SU-DHL-6 (cell line): ENCODE data around the gene UMODL1.

Source experiments
- H2AFZ ChIP-seq: fragments of 200-600 bp; sonication (generic); 2 replicates; pipeline ENCODE4 v1.6.1; 2014; ENCODE audit warnings: low read depth, mild to moderate bottlenecking, moderate library complexity, mixed read lengths, antibody characterized with exemption, low read length; ENCODE audit not compliant: severe bottlenecking
- H3F3A ChIP-seq: fragments of 200-600 bp; shearing (Covaris generic); 2 replicates; pipeline ENCODE4 v1.6.0; 2016; ENCODE audit warnings: antibody characterized with exemption, mild to moderate bottlenecking; ENCODE audit not compliant: insufficient read depth
- H3K27ac ChIP-seq: fragments of 200-600 bp; sonication (generic); 2 replicates; pipeline ENCODE4 v1.5.1; 2016; ENCODE audit warnings: low read depth, mild to moderate bottlenecking, low read length, moderate library complexity, mixed read lengths
- H3K27me3 ChIP-seq: fragments of 200-600 bp; sonication (generic), shearing (Covaris generic); 2 replicates; pipeline ENCODE4 v1.6.0; 2014; ENCODE audit warnings: mild to moderate bottlenecking, low read length
- H3K36me3 ChIP-seq: fragments of 200-600 bp; sonication (generic); 2 replicates; pipeline ENCODE4 v1.6.1; 2014; ENCODE audit warnings: mild to moderate bottlenecking, low read length, mixed read lengths
- H3K4me2 ChIP-seq: fragments of 300-600, 200-600 bp; shearing (Covaris generic), sonication (generic); 2 replicates; pipeline ENCODE4 v1.6.0; 2014; ENCODE audit warnings: low read length, low read depth, mild to moderate bottlenecking; ENCODE audit not compliant: poor library complexity, severe bottlenecking
- H3K4me3 ChIP-seq: fragments of 200-600 bp; sonication (generic); 2 replicates; pipeline ENCODE4 v1.5.1; 2014; ENCODE audit warnings: antibody characterized with exemption, low read length, mild to moderate bottlenecking, mixed read lengths; ENCODE audit not compliant: insufficient read depth, poor library complexity, severe bottlenecking
- H3K79me2 ChIP-seq: fragments of 200-600 bp; sonication (generic); 2 replicates; pipeline ENCODE4 v1.6.1; 2014; ENCODE audit warnings: mild to moderate bottlenecking, low read length, moderate library complexity; ENCODE audit not compliant: insufficient read depth
- H3K9ac ChIP-seq: fragments of 200-600 bp; sonication (generic); 2 replicates; pipeline ENCODE4 v1.7.0; 2014; ENCODE audit warnings: mild to moderate bottlenecking, low read length
- H3K9me2 ChIP-seq: fragments of 200-600 bp; sonication (generic); replicated peaks from 2 replicates; pipeline ENCODE4 v1.6.1; 2014; ENCODE audit warnings: low read length; ENCODE audit not compliant: insufficient read depth
- H3K9me3 ChIP-seq: fragments of 200-600 bp; sonication (generic); 2 replicates; pipeline ENCODE4 v1.6.1; 2014; ENCODE audit warnings: low read length, mixed read lengths; ENCODE audit not compliant: insufficient read depth
- H4K20me1 ChIP-seq: fragments of 200-600 bp; sonication (generic); 2 replicates; pipeline ENCODE4 v1.6.1; 2014; ENCODE audit warnings: low read depth, mild to moderate bottlenecking, antibody characterized with exemption, low read length, moderate library complexity, mixed read lengths
- EZH2phosphoT487 ChIP-seq: fragments of 200-600 bp; sonication (generic), shearing (Covaris generic); conservative IDR thresholded peaks from 2 replicates; pipeline ENCODE4 v1.6.1; 2018; ENCODE audit warnings: mild to moderate bottlenecking, antibody characterized with exemption, low read length, moderate library complexity, mixed read lengths
- TF ChIP-seq, protein P1 (sequence below): fragments of 200-600 bp; sonication (generic); IDR thresholded peaks from one replicate; pipeline ENCODE4 v1.5.1; 2017; ENCODE audit warnings: antibody characterized with exemption, mild to moderate bottlenecking, low read length, moderate library complexity; ENCODE audit not compliant: insufficient read depth, poor library complexity, severe bottlenecking

UMODL1 gene

DNA sequence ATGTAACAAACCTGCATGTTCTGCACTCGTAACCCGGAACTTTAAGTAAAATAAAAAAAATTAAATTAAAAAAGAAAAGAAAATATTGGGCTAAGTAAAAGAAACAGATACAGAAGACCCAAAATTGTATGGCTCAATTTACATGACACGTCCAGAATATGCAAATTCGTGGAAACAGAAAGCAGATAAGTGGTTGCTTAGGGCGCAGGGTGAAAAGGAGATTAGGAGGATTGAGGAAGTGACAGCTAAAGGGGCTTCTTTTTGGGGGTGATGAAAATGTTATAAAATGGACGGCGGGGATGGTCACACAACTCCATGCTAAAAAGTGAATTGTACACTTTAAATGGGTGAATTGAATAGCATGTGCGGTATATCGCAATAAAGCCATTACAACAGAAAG is 33.6 kb upstream of the UMODL1 start:
- no peak for TF ChIP-seq EZH2phosphoT487
- TF ChIP-seq, protein P1, sequence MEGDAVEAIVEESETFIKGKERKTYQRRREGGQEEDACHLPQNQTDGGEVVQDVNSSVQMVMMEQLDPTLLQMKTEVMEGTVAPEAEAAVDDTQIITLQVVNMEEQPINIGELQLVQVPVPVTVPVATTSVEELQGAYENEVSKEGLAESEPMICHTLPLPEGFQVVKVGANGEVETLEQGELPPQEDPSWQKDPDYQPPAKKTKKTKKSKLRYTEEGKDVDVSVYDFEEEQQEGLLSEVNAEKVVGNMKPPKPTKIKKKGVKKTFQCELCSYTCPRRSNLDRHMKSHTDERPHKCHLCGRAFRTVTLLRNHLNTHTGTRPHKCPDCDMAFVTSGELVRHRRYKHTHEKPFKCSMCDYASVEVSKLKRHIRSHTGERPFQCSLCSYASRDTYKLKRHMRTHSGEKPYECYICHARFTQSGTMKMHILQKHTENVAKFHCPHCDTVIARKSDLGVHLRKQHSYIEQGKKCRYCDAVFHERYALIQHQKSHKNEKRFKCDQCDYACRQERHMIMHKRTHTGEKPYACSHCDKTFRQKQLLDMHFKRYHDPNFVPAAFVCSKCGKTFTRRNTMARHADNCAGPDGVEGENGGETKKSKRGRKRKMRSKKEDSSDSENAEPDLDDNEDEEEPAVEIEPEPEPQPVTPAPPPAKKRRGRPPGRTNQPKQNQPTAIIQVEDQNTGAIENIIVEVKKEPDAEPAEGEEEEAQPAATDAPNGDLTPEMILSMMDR: no peak
- no peak overlapping the region for H3K4me2 ChIP-seq
- no peaks in the 10 kb centered on the region for H3K9me2 ChIP-seq
- no peak overlapping the region for H3K9ac ChIP-seq
- no peaks in the 10 kb centered on the region for H3K79me2 ChIP-seq
- H3F3A ChIP-seq: no peaks in the 10 kb centered on the region
- H4K20me1 ChIP-seq: no peaks in the 10 kb centered on the region
- H3K27ac ChIP-seq: no peak overlapping the region
- H2AFZ ChIP-seq: no peak overlapping the region
- no peaks in the 10 kb centered on the region for H3K27me3 ChIP-seq
- H3K4me3 ChIP-seq: no peak overlapping the region
- no peaks in the 10 kb centered on the region for H3K9me3 ChIP-seq
- no peaks in the 10 kb centered on the region for H3K36me3 ChIP-seq

DNA sequence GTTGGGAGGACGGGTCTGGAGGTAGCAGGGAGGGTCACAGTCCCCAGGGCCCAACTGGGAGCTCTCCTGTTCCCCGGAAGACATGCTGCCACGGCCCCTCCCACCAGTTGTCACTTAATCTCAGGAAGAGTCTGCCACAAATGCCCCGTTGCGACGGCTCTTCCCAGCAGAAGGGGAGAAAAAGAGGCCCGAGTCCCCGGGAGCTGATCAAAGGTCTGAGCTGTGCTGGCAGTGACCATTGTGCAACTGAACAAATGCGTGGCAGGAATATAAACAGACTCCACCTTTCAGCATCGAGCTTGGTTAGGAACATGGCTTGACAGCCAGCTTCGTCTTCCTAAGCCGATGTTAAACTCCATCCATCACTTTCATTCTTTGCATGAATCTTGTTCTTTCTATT is 33.2 kb upstream of the UMODL1 start:
- Histone ChIP-seq H3K4me2 (no peak overlapping the region), H3K79me2 (no peaks in the 10 kb centered on the region), H3K36me3 (no peaks in the 10 kb centered on the region), H3K27me3 (no peaks in the 10 kb centered on the region), H3K9me2 (no peaks in the 10 kb centered on the region), H4K20me1 (no peaks in the 10 kb centered on the region), H2AFZ (no peak overlapping the region), H3K9ac (no peak overlapping the region), H3K27ac (no peak overlapping the region), H3K9me3 (no peaks in the 10 kb centered on the region), H3F3A (no peaks in the 10 kb centered on the region), H3K4me3 (no peak overlapping the region)
- no peak for TF ChIP-seq EZH2phosphoT487
- TF ChIP-seq, protein P1: no peak

DNA sequence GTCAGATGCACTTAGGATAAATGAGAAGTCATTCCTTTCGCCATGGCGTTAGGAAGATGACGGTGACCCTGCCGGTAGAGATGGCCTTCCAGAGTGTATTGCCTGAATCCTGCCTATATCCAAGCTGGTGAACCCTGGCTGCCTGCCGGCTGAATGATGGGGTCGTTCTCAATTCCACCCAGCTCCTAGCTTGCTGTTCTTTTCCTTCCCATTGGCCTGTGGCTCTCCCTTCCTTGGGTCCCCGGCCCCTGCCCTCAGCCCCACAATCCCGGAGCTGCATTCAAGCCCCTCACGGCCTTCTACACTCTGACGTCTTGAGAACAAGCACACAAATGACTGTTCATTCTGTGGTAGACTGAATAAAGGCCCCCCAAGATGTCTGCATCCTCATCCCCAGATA is 32.7 kb upstream of the UMODL1 start:
- no peaks in the 10 kb centered on the region for H3K9me2 ChIP-seq
- TF ChIP-seq, protein P1: no peak
- TF ChIP-seq EZH2phosphoT487: no peak
- H3F3A ChIP-seq: no peaks in the 10 kb centered on the region
- H4K20me1 ChIP-seq: no peaks in the 10 kb centered on the region
- no peaks in the 10 kb centered on the region for H3K36me3 ChIP-seq
- no peak overlapping the region for H3K4me2 ChIP-seq
- H3K9ac ChIP-seq: no peak overlapping the region
- no peaks in the 10 kb centered on the region for H3K79me2 ChIP-seq
- no peaks in the 10 kb centered on the region for H3K9me3 ChIP-seq
- H2AFZ ChIP-seq: no peak overlapping the region
- no peak overlapping the region for H3K27ac ChIP-seq
- no peak overlapping the region for H3K4me3 ChIP-seq
- no peaks in the 10 kb centered on the region for H3K27me3 ChIP-seq
